Hepatocyte (in vitro differentiated cells): ENCODE measurements around the gene EIPR1. TPM values are rescaled to one million over a fixed set of nuclear protein-coding genes. Genes with fewer than 3 reads are reported as not detected.

ENCODE experiments used
- DNase-seq: peaks from one replicate; pipeline ENCODE4 v3.0.0-alpha.2; 2016; ENCODE audit warnings: low spot score
- H2AFZ ChIP-seq: fragments of 200-600 bp; sonication (generic); 2 replicates; pipeline ENCODE4 v1.6.0; 2016; ENCODE audit warnings: antibody characterized with exemption, mild to moderate bottlenecking
- H3K27ac ChIP-seq: fragments of 200-600 bp; sonication (generic); 2 replicates; pipeline ENCODE4 v1.5.1; 2016; ENCODE audit warnings: mild to moderate bottlenecking
- H3K27me3 ChIP-seq: fragments of 200-600 bp; sonication (generic); 2 replicates; pipeline ENCODE4 v1.6.1; 2016
- H3K36me3 ChIP-seq: fragments of 200-600 bp; sonication (generic); replicated peaks from 2 replicates; pipeline ENCODE4 v1.5.1; 2016; ENCODE audit warnings: low read depth; ENCODE audit not compliant: insufficient read depth
- H3K4me1 ChIP-seq: fragments of 200-600 bp; sonication (generic); 2 replicates; pipeline ENCODE4 v1.5.1; 2016; ENCODE audit warnings: mild to moderate bottlenecking, moderate library complexity; ENCODE audit not compliant: insufficient read depth
- H3K4me2 ChIP-seq: fragments of 200-600 bp; sonication (generic); 2 replicates; pipeline ENCODE4 v1.6.0; 2016
- H3K4me3 ChIP-seq: fragments of 200-600 bp; sonication (generic); 2 replicates; pipeline ENCODE4 v1.5.1; 2016; ENCODE audit warnings: mild to moderate bottlenecking
- H3K79me2 ChIP-seq: fragments of 200-600 bp; sonication (generic); 2 replicates; pipeline ENCODE4 v1.6.0; 2017; ENCODE audit warnings: mild to moderate bottlenecking
- H3K9me2 ChIP-seq: fragments of 200-600 bp; sonication (generic); replicated peaks from 2 replicates; pipeline ENCODE4 v1.6.0; 2017; ENCODE audit warnings: mild to moderate bottlenecking; ENCODE audit not compliant: insufficient read depth
- H3K9me3 ChIP-seq: fragments of 200-600 bp; sonication (generic); 2 replicates; pipeline ENCODE4 v1.5.1; 2016; ENCODE audit warnings: low read depth, mild to moderate bottlenecking
- H4K20me1 ChIP-seq: fragments of 200-600 bp; sonication (generic); 2 replicates; pipeline ENCODE4 v1.6.0; 2016; ENCODE audit warnings: mild to moderate bottlenecking; ENCODE audit not compliant: insufficient read depth, poor library complexity, severe bottlenecking
- EZH2 ChIP-seq: fragments of 200-600 bp; sonication (generic); IDR thresholded peaks from 2 replicates; pipeline ENCODE4 v1.6.1; 2016; ENCODE audit warnings: antibody characterized with exemption, mild to moderate bottlenecking, borderline replicate concordance
- EZH2phosphoT487 ChIP-seq: fragments of 200-600 bp; sonication (generic); IDR thresholded peaks from one replicate; pipeline ENCODE4 v1.6.1; 2018; ENCODE audit warnings: antibody characterized with exemption, mild to moderate bottlenecking, low read depth, moderate library complexity; ENCODE audit not compliant: unreplicated experiment, severe bottlenecking
- WGBS: methylation state at CpG from one replicate; pipeline ENCODE4 v1.1.6; 2016; ENCODE audit warnings: low lambda C conversion rate; ENCODE audit errors: missing lambda C conversion rate; 5-methylcytosine and 5-hydroxymethylcytosine counted together
- polyA plus RNA-seq: library from polyadenylated mRNA; unstranded; fragments of >200 nt; fragmentation: Nextera tagmentation; extraction: Ambion mirVana; gene quantifications from 2 replicates; pipeline ENCODE4 v1.2.1, GENCODE V29; 2016
- total RNA-seq: library from RNA; depleted of rRNA; stranded (reverse); fragments of >200 nt; gene quantifications from 2 replicates; pipeline ENCODE4 v1.2.3, GENCODE V29; 2014
- TF ChIP-seq, protein P1 (sequence below): fragments of 200-600 bp; sonication (generic); IDR thresholded peaks from 2 replicates; pipeline ENCODE4 v1.5.1; 2016; ENCODE audit warnings: antibody characterized with exemption, mild to moderate bottlenecking; ENCODE audit not compliant: poor library complexity

The EIPR1 gene
- total and polyA plus RNA-seq, 2 experiments from 2014 or later, result 27.4 to 42.3 TPM

DNA sequence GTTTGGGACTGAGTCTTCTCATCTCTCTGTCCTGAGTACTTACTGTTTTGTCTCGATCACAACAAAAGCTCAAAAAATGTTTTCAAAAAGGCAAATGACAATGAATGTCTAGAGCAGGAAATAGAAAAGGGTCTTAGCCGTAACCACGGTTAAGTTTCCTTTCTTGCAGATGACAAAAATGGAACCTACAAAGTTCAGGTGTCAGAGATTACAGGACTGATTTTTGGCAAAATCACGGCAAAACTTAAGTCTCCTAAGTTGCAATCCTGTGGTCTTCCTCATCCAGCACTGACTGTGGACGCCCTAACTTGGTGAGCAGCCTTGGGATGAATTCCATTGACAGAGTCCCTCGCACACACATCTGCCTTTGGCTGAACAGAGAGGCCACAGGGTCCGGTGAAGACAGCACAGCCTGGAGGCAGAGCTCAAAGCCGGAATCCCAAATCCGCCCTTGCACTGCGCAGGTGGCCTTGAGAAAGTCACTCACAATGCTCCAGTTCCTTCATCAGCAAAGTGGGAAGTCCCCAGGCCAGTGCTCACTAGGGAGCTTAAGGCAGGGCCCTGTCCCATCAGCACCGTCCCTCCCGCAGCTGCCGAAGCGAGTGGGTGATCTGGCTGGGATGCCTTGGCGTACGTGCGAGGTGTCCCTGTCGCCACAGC, 55.2 kb downstream of the EIPR1 start:
- Histone ChIP-seq H2AFZ (no peak overlapping the region), H3K4me2 (no peak overlapping the region), H4K20me1 (no peaks in the 10 kb centered on the region), H3K4me1 (no peaks in the 10 kb centered on the region), H3K9me2 (no peaks in the 10 kb centered on the region), H3K79me2 (peaks cover 1% of the 10 kb centered on the region), H3K9me3 (no peaks in the 10 kb centered on the region), H3K4me3 (no peak overlapping the region), H3K27ac (no peak overlapping the region), H3K27me3 (no peaks in the 10 kb centered on the region), H3K36me3 (no peaks in the 10 kb centered on the region)
- DNase-seq, result no peak
- TF ChIP-seq EZH2, result no peak
- TF ChIP-seq, protein P1, sequence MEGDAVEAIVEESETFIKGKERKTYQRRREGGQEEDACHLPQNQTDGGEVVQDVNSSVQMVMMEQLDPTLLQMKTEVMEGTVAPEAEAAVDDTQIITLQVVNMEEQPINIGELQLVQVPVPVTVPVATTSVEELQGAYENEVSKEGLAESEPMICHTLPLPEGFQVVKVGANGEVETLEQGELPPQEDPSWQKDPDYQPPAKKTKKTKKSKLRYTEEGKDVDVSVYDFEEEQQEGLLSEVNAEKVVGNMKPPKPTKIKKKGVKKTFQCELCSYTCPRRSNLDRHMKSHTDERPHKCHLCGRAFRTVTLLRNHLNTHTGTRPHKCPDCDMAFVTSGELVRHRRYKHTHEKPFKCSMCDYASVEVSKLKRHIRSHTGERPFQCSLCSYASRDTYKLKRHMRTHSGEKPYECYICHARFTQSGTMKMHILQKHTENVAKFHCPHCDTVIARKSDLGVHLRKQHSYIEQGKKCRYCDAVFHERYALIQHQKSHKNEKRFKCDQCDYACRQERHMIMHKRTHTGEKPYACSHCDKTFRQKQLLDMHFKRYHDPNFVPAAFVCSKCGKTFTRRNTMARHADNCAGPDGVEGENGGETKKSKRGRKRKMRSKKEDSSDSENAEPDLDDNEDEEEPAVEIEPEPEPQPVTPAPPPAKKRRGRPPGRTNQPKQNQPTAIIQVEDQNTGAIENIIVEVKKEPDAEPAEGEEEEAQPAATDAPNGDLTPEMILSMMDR, result no peak
- TF ChIP-seq EZH2phosphoT487, result no peak
- 96% methylated on average over 18 of the region's 18 CpGs for WGBS

DNA sequence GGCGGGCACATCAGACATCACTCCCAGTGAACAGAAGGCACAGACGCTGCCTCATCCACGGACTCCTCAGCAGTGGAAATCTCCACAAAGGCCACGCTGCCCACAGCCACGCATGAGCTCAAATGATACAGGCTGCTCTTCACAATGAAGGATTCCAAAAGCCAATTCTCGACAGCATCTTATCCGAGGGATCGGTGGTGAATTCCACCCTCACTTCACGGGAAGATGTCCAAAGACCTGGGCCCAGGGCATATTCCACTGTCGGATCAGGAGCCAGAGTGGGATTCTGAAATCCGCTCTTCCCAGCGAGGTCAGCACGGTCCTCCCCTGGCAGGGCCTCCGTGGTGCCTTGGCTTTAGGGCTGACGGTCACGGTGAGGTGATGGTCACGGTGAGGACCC, 55.8 kb downstream of the EIPR1 start:
- no peak for DNase-seq
- no peaks in the 10 kb centered on the region for H3K36me3 ChIP-seq
- H2AFZ ChIP-seq, result no peak overlapping the region
- no peak overlapping the region for H3K4me2 ChIP-seq
- H3K9me2 ChIP-seq, result no peaks in the 10 kb centered on the region
- no peak overlapping the region for H3K4me3 ChIP-seq
- TF ChIP-seq, protein P1, result no peak
- TF ChIP-seq EZH2 (no peak), EZH2phosphoT487 (no peak)
- no peak overlapping the region for H3K27ac ChIP-seq
- H3K9me3 ChIP-seq, result no peaks in the 10 kb centered on the region
- no peaks in the 10 kb centered on the region for H3K4me1 ChIP-seq
- H3K27me3 ChIP-seq, result no peaks in the 10 kb centered on the region
- no peaks in the 10 kb centered on the region for H4K20me1 ChIP-seq
- WGBS, result 93% methylated on average over 17 of the region's 17 CpGs
- H3K79me2 ChIP-seq, result peaks cover 6% of the 10 kb centered on the region

DNA sequence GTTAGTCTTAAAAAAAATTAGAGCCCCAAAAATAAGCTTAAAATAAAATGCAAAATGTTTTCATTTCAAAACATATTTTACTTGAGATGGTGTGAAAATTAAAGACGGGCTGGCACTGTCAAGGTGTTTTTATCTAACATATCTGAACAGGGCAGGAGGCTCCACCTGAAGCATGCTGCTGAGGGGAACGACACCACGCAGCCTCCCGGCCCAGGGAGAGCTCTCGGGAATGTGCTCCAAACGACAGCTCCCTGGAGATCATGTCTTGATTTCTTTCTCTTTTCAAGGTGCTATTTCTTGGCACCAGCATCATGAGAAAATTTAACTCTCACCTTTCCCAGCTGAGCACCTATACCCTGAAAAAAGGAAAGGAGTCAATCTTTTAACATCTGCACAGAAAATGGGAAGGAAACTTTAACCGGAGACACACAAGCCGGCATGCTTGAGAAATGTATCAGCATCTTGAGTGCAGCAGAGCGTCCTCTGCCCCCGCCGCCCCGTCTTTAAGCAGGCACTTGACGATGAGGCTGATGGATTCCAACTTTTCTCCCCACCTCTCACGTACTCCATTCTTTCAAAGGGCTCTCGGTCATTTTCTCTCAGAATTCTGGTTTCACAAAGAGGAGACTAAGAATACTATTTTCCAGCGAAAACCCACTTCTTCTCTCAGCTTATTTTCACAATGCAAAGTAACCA, 56.6 kb downstream of the EIPR1 start:
- no peaks in the 10 kb centered on the region for H4K20me1 ChIP-seq
- no peak overlapping the region for H2AFZ ChIP-seq
- TF ChIP-seq EZH2 (no peak), EZH2phosphoT487 (no peak)
- TF ChIP-seq, protein P1, result no peak
- no peaks in the 10 kb centered on the region for H3K9me3 ChIP-seq
- no peaks in the 10 kb centered on the region for H3K4me1 ChIP-seq
- H3K4me2 ChIP-seq, result no peak overlapping the region
- no peak for DNase-seq
- 83% methylated on average over 16 of the region's 16 CpGs for WGBS
- H3K4me3 ChIP-seq, result no peak overlapping the region
- H3K27me3 ChIP-seq, result no peaks in the 10 kb centered on the region
- H3K36me3 ChIP-seq, result no peaks in the 10 kb centered on the region
- H3K79me2 ChIP-seq, result peaks cover 6% of the 10 kb centered on the region
- H3K9me2 ChIP-seq, result no peaks in the 10 kb centered on the region
- H3K27ac ChIP-seq, result no peak overlapping the region
